HG03520 (cell line): Measurements from ENCODE around the gene LHX3.

Experiments used
- ATAC-seq: cut with Tn5 transposase; IDR thresholded peaks from one replicate; pipeline ENCODE4 v1.9.1; 2021; ENCODE audit warnings: mild to moderate bottlenecking, moderate library complexity; ENCODE audit not compliant: unreplicated experiment

The LHX3 gene

DNA sequence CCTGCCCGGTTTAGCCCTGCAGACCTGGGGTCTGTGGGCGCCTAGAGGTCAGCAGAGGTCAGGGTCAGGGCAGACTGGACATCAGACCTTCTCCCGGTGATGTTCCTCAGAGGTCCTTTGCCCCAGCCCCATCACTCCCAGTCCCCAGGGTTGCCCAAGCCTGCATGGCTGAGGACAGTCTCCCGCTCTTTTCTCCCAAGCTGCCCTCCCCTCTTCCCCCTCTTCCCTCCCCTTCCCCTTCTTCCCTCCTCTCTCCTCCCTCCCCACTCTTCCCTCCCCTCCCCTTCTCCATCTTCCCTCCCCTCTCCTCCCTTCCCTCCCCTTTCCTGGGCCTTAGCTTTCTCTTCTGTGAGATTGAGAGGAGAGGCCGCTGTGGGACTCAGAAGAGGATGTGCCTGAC lies 10.4 kb downstream of the LHX3 start:
- no peak for ATAC-seq

DNA sequence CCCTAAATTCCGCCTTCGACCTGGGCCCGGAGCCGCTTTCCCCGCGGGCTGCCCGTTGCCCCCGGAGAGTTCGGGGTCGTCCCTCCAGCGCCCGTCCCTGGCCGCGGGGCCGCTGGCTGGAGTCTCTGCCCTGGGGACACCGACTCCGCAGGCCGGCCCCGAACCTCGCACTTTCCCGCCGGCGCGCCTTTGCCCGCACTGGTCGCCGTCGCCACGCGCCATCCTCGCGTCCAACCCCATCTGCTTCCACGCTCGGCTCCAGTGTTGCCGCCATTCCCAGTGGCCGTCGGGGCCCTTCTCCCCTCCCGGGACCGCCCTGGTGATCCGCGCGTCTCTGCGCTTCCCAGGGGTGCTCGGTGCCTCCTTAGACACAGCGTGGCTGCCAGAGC lies 11.0 kb downstream of the LHX3 start:
- ATAC-seq: no peak

DNA sequence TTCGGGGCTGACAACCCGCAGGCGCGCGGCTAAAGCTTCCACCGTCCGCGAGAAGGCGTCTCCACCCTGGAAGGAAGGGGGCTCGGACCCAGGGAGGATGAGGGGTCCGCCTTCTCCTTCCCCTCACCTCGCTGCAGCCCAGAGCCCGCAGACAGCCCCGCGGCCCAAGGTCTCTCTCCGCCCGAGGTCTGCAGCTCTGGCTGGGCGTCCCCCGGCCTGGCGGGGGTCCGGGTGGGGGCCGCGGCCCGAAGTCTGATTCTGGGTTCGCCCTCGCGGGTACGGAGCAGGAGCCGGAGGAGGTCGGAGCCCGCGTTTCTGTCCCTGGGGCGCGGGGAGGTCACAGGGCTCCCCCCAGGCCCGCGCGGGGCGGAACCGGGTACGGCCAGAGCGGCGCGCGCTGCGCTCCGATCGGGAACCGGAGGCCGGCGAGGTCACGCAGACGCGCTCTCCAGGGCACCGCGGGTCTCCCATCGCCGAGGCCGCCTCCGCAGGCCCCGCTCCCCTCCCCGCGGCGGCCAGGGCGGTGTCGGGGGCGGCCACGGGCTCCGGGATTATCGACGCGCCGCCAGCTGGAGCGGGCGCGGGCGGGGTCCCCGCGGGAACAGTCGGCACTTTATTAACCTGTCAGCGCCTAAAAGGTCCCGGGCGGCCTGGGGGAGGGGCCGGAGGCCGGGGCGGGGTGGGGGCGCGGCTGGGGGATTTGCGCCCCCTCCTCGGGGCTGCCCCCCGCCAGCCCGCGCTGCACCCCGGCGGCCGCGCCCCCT lies 11.6 kb downstream of the LHX3 start:
- ATAC-seq: no peak

DNA sequence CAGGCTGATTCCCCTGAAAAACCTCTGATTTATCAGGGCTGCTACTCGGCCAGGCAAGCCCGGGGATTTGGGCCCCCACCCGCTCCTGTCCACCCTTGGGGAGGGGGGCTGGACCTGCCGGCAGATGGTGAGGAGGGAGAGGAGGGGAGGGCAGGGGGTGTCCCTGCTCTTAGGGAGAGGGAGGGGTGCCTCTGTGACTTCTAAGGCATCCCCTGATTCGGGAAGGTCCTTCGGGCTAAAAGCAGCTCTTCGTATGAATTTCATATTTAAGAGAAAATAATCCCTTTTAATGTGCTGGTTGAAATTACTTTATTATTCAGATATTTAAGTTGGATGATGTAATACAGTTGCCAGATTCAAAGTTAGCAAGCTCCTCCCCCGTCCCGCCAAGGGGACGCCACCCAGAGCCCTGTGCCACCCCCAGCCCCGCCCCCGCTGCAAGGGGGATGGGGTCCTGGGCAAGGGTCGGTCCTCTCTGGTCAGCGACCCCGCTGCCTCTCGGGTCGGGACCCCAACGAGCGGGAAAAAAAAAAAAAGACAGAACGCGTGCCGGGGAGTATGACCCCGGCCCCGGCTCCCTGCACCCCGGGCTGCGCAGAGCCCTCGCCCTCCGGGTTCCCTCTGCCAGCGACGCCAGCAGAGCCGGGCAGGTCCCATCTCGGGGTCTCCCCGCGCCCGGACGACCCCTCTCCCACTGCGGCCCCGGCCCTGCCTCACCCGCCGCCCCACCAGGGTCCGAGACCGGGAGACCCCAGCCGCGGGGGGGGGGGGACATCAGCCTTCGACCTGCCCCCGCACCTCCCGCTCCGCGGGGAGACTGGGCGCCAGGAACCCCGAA lies 12.4 kb downstream of the LHX3 start:
- no peak for ATAC-seq

DNA sequence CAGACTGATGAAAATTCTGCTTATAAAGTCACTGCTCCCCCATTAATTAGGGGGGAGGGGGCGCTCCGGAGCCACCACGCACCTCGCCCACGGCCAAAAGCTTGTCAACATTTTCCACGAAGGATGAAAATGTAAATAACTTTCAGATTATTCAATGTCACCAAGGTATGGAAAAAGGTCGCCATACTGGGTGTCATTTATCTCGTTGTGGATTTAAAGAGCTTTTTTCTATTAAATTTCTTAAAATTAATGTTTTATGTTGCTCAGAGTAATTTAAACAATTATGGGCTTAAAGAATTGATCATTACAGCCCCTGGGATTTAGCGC lies 13.0 kb downstream of the LHX3 start:
- no peak for ATAC-seq

DNA sequence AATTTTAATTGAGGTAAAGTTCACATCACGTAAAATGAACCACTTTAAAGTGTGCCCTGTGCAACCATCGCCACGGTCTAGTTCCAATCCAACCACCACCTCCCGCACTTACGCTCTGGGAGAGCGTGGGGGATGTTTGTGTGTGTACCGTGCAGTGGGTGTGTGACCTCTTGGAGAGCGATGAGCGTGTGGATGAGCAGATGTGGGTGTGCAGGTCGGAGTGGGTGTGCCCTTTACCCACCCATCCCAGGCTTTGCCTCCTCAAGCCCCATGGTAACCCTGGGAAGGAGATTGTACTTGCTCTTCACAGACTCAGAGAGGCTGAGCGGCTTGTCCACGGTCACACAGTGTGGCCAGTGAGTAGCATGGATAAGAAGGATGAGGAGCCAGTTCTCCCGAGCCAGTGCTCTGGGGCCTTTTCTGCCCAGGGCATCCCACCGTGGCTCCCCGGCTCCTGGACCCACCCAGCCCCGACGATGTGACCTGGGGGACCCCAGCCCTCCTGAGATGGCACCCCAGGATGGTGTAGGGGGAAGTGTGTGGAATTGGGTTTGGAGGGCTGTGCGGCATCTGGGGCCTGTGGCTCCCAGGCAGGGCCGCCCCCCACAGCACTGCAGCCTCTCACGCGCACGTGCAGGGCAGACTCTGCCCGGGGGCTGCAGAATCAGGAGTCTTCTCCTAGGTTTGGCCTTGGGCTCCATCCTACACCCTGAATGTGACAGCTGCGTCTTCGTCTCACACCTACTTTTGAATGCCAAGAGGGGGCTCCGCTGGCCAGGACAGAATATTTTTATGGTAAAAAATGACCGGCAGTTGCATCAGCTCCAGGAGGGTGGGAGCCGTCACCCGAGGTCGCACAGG lies 13.6 kb downstream of the LHX3 start:
- ATAC-seq: no peak

DNA sequence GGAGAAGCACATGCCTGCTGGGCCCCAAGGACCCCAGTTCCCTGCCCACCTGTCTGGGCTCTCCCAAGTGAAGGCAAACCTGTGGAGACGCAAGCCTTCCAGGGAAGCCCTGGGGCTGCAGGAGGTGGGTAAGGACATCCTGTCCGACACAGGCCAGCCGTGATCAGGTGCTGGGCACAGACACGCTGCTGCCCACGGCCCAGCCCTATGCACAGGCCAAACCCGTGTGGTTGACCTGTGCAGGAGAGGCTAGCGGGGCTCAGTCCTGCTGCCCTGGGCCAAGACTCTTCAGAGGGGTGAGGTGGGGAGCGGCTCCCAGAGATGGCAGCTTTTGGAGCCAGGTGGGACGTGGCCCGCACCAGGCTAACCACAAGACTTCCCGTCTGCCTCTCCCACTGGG lies 14.3 kb downstream of the LHX3 start:
- ATAC-seq: no peak

DNA sequence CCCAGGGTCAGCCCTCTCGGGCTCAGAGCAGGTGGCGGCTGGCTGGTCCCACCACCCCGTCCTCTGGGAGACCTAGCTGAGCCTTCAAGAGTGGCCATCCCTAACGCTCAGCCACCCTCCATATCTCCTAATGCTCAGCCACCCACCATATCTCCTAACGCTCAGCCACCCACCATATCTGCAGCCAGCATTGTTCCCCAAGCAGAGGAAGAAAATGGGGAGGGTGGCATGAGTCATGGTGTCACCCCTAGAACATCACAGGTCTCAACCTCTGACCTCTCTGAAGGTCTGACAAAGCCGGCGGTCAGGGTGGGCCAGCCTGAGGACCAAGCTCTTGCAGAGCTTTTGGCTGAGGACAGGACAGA lies 14.7 kb downstream of the LHX3 start:
- no peak for ATAC-seq

DNA sequence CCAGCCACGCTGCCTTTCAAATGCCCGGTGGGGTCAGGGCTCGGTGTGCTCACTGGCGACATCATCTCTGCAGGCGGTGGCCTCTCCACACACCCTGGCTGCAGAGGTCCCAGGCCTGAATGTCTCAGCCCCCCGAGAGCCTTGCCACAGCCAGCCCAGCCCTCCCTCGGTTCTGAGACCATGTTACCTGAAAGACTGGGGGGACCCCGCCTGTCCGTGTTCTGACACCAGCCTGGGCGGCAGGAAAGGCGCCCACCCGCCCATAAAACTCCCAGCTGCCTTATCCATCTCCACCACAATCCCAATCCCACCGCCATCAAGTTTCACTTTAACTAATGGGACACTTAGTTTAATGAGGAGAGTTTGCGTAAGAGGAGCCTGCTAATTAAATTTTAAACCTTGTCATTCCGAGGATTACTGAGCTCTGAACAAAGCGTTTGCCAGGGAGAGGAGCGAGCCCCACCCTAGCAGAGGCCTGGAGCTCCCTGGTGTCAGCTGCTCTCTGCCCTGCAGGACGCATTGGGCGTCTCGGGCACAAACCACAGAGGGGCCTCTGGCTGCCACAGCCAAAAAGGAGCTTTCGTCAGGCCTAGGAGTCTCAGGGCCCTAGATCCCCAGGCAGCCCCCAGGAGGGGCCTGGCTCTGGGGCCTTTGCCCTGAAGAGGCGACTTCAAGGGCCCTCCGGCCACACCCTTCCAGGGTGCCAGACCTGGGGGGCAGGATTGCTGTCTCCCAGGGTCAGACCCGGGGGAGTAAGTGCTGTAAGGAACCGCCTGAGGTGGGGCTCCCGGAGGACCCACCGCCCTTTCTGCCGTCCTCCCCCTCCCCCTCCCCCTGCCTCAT lies 15.3 kb downstream of the LHX3 start:
- no peak for ATAC-seq

DNA sequence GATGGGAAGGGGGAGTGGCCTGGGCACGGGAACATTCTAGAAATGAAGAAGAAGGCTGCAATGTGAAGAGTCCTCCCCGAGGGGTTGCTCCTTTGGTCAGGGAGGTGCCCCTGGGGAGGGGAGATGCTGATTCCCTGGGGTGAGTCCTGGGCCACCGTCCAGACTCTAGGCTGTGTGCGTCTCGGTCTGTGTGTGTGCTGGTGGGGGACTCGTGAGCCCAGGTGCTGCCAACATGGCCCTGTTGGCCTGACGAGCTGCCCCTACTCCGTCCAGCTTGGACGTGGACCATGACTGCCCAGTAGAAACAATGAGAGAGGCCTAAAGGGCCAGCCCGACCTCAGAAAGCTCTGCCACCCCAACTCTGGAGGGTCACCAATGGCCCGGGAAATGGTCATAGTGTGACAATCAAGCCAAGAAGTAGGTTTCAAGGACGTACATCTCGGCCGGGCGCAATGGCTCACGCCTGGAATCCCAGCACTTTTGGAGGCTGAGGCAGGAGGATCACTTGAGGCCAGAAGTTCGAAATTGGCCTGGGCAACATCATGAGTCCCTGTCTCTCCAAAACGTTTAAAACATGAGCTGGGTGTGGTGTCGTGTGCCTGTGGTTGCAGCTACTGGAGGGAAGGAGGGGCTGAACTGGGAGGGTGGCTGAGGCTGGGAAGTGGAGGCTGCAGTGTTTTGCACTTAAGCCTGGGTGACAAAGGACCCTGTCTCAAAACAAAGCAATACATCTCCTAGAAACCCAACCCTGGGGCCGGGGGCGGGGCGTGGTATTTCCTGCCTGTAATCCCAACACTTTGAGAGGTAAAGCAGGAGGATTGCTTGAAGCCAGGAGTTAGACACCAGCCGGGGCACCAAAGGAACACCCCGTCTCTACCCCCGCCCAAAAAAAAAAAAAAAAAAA lies 17.0 kb downstream of the LHX3 start:
- ATAC-seq: no peak

DNA sequence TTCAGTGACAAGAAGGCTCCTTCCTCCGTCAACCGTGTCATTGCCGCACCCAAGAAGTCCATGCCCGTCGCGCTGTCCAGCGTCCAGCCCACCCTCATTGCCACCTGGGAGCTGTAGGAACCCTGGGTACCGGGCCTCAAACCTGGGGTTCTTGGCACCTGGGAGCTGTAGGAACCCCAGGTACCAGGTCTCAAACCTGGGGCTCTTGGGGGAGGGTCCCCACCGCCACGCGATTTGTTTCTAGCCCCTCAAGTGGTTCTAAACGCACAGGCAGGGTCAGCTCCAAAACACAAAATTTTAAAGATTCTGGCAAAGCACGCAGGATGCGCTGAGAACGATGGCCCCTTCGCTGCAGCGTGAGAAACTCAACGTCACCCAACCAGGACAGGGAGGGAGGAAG lies 17.7 kb downstream of the LHX3 start:
- no peak for ATAC-seq

DNA sequence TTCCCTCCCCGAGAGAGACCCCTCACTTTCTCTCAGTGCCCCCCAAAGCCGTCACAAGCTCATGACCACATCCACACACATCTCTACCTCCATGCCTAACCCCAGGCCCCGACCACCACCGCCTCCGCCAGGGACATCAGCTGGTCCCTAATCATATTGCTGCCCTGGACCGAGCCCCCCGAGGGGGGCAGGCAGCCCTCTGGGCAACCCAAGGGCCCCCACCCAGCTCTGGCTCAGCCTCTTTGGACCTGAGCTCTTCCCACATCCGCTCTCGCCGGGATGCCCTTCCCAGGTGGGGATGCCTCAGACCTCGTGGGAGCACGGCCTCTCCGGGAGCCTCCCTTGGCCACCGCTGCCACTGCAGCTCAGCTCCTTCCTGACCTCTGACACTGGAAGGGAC lies 18.5 kb downstream of the LHX3 start:
- ATAC-seq: no peak

DNA sequence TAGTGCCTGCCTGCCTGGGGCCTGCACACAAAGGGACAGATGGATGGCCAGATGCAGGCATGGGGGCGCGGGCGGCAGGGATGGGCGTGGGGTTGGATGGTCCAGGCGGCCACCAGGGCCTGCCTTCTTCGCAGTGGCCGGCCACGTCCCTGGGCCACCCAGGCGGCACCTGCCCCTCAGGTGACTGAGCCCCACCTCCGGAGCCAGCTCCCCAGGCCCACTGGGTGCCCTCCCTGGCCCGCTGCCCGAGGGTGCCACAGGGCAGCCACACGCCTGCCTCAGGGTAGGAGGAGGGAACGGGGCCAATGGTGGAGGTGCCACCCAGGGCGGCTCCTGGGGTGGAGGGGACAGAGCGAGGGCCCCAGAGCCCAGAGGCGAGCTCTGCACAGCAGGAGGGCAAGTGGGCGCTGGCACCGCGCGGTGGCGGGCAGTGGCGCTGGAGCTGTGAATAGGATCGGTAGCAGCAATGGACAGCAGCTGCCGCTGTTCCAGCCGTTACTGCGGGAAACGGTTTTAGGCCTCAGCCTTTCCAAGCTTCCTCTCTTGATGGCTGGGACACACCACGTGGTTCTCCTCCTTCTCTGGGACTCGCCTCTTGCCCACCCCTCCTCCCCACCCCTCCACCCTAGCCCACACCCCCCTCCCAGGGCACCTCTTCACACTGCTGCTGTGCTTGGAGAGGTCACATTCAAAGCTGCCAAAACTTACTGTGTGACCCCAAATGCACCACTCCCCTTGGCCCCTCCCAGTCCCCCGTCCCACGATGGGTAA lies 19.1 kb downstream of the LHX3 start:
- ATAC-seq: no peak

DNA sequence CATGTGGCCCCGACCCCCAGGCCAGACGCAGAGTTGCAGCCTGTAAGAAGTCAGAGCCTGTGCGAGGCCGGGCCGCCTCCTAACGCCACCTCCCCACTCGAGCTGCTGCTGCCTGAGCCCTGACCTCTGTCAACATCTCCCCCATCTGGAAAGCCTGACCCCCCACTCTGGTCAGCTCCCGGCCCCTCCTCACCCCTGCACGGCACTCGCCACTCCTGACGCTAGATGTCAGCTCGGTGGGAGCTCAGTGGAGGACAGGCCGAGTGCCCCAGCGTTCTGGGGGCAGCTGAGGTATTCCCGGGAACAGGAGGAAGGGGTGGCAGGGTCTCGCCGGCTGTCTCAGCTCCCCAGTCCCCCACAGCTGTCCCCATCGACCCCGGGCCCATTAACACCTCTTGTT lies 19.9 kb downstream of the LHX3 start:
- no peak for ATAC-seq

DNA sequence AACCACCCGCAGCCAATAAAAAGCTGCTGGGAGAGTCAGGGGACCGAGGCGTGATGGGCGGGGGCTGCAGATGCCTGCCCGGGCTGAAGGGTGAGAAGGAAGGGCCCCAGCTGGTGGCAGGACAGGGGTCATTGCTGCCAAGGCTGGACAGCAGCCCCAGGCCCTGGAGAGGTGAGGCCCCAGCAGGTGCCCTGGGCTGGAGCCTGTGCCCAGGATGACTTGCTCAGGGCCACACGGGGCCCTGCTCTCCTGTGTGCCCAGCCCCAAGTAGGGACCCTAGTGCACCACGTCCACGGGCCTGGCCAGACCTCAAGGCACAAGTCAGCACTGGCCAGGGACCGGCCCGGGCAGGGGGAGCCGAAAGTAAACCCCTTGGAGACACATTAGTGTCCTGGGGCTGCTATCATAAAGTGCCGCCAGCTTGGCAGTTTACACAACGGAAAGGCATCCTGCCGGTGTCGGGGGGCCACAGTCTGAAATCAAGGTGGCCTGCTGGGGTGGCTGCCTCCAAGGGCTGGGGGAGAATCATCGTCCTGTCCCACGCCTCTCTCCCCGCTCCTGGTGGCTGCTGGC lies 22.0 kb downstream of the LHX3 start:
- ATAC-seq: no peak

DNA sequence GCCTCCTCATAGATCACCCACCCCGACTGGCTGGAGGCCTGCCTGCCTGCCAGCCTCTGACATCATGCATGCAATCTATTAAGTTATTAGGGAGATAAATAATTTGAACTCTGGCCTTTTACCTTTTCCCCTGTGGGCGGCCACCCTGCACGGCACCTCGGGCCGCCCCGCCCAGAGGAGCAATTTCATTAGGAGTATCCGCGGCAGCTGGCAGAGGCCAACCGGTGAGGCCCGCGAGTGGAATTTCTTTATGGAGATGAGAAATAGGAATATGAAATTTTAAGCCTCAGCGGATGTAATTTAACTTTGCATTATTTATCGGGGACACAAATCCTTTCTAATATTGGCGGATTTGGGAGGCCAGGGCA lies 22.5 kb downstream of the LHX3 start:
- ATAC-seq: no peak

DNA sequence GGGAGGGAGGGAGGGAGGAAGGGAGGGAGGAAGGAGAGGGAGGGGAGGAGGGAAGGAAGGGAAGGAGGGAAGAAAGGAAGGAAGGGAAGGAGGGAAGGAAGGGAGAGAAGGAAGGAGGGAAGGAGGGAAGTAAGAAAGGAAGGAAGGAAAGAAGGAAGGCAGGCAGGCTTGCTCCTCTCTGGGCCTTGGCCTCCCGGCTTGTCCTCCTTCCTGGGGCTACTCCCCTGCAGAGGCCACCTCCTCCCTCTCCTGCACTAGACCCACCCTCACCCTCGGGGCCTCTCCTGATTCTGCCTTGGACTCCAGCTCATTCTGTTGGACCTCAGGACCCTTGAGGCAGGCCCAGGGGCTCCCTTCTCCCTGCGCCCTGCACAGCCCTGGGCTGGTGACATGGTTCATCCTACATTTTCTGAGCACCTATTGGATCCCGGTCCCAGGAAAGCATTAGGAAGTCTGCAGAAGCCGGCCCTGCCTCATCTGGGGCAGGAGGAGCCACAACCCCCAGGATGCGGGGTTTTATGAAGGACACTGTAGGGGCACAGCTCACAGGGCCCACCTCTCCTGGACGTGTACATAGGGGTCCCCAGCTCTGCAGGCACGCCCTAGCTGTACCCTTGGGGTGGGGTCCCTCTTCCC lies 23.0 kb downstream of the LHX3 start:
- ATAC-seq: no peak

DNA sequence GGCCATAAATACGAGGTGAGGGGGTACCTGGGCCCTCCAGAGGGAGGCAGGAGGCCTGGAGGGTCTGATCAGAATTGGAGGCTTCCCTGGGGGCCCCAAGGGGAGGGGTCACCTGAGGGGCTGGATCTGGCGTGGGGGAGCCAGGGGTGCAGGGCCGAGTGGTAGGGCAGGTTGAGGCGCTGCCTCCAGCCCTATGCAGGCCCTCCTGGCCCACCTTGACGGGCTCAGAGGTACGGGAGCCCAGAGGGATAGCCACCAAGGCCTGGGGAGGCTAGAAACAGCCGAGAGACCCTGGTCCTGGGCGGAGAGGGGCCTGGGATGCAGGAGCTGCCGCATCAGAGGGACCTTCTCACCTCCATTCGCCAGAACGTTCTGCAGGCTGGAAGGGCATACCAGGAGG lies 24.3 kb downstream of the LHX3 start:
- no peak for ATAC-seq
